Mesothelial cell of epicardium (in vitro differentiated cells): ENCODE results near the gene CISTR. TPM values are rescaled to one million over a fixed set of nuclear protein-coding genes. Genes with fewer than 3 reads are reported as not detected.

Experiments used
- DNase-seq, 2 experiments: peaks; one replicate each; pipeline ENCODE4 v3.0.0; 2021; ENCODE audit warnings: low spot score in 2 of 2; ENCODE audit not compliant: unreplicated experiment in 2 of 2
- H3K27ac Mint-ChIP-seq: 2 replicates; pipeline ENCODE4 v1.8.0; 2021; ENCODE audit warnings: mixed read lengths
- H3K27me3 Mint-ChIP-seq: 2 replicates; pipeline ENCODE4 v1.8.0; 2021; ENCODE audit warnings: low read depth, mixed read lengths
- H3K36me3 Mint-ChIP-seq: 2 replicates; pipeline ENCODE4 v1.8.0; 2021; ENCODE audit warnings: mixed read lengths
- H3K4me1 Mint-ChIP-seq: 2 replicates; pipeline ENCODE4 v1.8.0; 2021; ENCODE audit warnings: mixed read lengths
- H3K4me3 Mint-ChIP-seq: 2 replicates; pipeline ENCODE4 v1.8.0; 2021; ENCODE audit warnings: mild to moderate bottlenecking, moderate library complexity, mixed read lengths
- H3K9me3 Mint-ChIP-seq: 2 replicates; pipeline ENCODE4 v1.8.0; 2021; ENCODE audit warnings: mixed read lengths
- CTCF ChIP-seq: fragments of 200-600 bp; sonication (generic); IDR thresholded peaks from one replicate; pipeline ENCODE4 v1.5.0; 2021; ENCODE audit warnings: antibody characterized with exemption; ENCODE audit not compliant: unreplicated experiment
- total RNA-seq: library from RNA; stranded (reverse); gene quantifications from 3 replicates; pipeline ENCODE4 v1.2.1, GENCODE V29; 2021

CISTR gene
- total RNA-seq, 1 donor from 2014 or later, result not detected

- no peak overlapping the region for H3K27ac Mint-ChIP-seq
- TF ChIP-seq CTCF, result no peak
- peaks cover 12% of the 10 kb centered on the region for H3K36me3 Mint-ChIP-seq
- no peaks in the 10 kb centered on the region for H3K9me3 Mint-ChIP-seq
- no peak for DNase-seq
- H3K4me3 Mint-ChIP-seq, result no peak overlapping the region
- H3K4me1 Mint-ChIP-seq, result peaks cover 5% of the 10 kb centered on the region
- peaks cover 44% of the 10 kb centered on the region for H3K27me3 Mint-ChIP-seq
These were observed 42.1 kb downstream of the CISTR start for GRCh38 chr12:53709671-53710070.

GRCh38 chr12:53706080-53706479 is 45.7 kb downstream of the CISTR start:
- Mint-ChIP-seq H3K27ac (no peak overlapping the region), H3K9me3 (no peaks in the 10 kb centered on the region), H3K36me3 (no peaks in the 10 kb centered on the region), H3K4me3 (no peak overlapping the region), H3K4me1 (peaks cover 5% of the 10 kb centered on the region), H3K27me3 (peaks cover 79% of the 10 kb centered on the region)
- no peak for TF ChIP-seq CTCF
- no peak for DNase-seq

- DNase-seq, result no peak
- Mint-ChIP-seq H3K27me3 (peaks cover 93% of the 10 kb centered on the region), H3K36me3 (no peaks in the 10 kb centered on the region), H3K4me3 (no peak overlapping the region), H3K9me3 (no peaks in the 10 kb centered on the region), H3K4me1 (no peaks in the 10 kb centered on the region), H3K27ac (no peak overlapping the region)
- TF ChIP-seq CTCF, result no peak
These were observed 48.0 kb downstream of the CISTR start for GRCh38 chr12:53703756-53704155.

GRCh38 chr12:53701518-53702264 is 50.1 kb downstream of the CISTR start:
- H3K27ac Mint-ChIP-seq, result no peak overlapping the region
- H3K4me1 Mint-ChIP-seq, result peaks cover 5% of the 10 kb centered on the region
- no peaks in the 10 kb centered on the region for H3K9me3 Mint-ChIP-seq
- peak; percentile 49 to 88 for DNase-seq
- H3K36me3 Mint-ChIP-seq, result no peaks in the 10 kb centered on the region
- TF ChIP-seq CTCF, result peak; percentile 79
- no peak overlapping the region for H3K4me3 Mint-ChIP-seq
- H3K27me3 Mint-ChIP-seq, result peaks cover 98% of the 10 kb centered on the region

GRCh38 chr12:53700567-53700966 is 51.2 kb downstream of the CISTR start:
- H3K27me3 Mint-ChIP-seq, result peaks cover 96% of the 10 kb centered on the region
- no peaks in the 10 kb centered on the region for H3K36me3 Mint-ChIP-seq
- no peak overlapping the region for H3K4me3 Mint-ChIP-seq
- peaks cover 14% of the 10 kb centered on the region for H3K4me1 Mint-ChIP-seq
- DNase-seq, result no peak
- no peaks in the 10 kb centered on the region for H3K9me3 Mint-ChIP-seq
- TF ChIP-seq CTCF, result no peak
- H3K27ac Mint-ChIP-seq, result no peak overlapping the region
